ENCODE data around the gene DIS3L2.
A peak's percentile ranks its signal among the peaks of the same experiment; 100 is the strongest.

Gene DIS3L2

GRCh38 chr2:232008907-232009638 is 47.6 kb downstream of the DIS3L2 start:
- H3K4me3 ChIP-seq (replicated peaks; ENCODE audit: low read depth, low read length): no peak overlapping the region
- no peak for TF ChIP-seq CTCF (IDR thresholded peaks at IDR 0.05; ENCODE audit: low read length, missing control alignments)
- no peak for DNase-seq (ENCODE audit: low read depth)

- no peak for TF ChIP-seq CTCF (IDR thresholded peaks at IDR 0.05; ENCODE audit: low read length, missing control alignments)
- no peak overlapping the region for H3K4me3 ChIP-seq (replicated peaks; ENCODE audit: low read depth, low read length)
- no peak for DNase-seq (ENCODE audit: low read depth)
These were observed 48.2 kb downstream of the DIS3L2 start for GRCh38 chr2:232009639-232010274.

- no peak overlapping the region for H3K4me3 ChIP-seq (replicated peaks; ENCODE audit: low read depth, low read length)
- TF ChIP-seq CTCF (IDR thresholded peaks at IDR 0.05; ENCODE audit: low read length, missing control alignments): no peak
- DNase-seq (ENCODE audit: low read depth): peak; percentile 84
These were observed 52.3 kb downstream of the DIS3L2 start for GRCh38 chr2:232013701-232014353.

- no peak for DNase-seq (ENCODE audit: low read depth)
- no peak overlapping the region for H3K4me3 ChIP-seq (replicated peaks; ENCODE audit: low read depth, low read length)
- no peak for TF ChIP-seq CTCF (IDR thresholded peaks at IDR 0.05; ENCODE audit: low read length, missing control alignments)
These were observed 53.2 kb downstream of the DIS3L2 start for GRCh38 chr2:232014681-232015080.

GRCh38 chr2:232018181-232018580 is 56.7 kb downstream of the DIS3L2 start:
- DNase-seq (ENCODE audit: low read depth): no peak
- H3K4me3 ChIP-seq (replicated peaks; ENCODE audit: low read depth, low read length): no peak overlapping the region
- no peak for TF ChIP-seq CTCF (IDR thresholded peaks at IDR 0.05; ENCODE audit: low read length, missing control alignments)

GRCh38 chr2:232022718-232023117 is 61.2 kb downstream of the DIS3L2 start:
- DNase-seq (ENCODE audit: low read depth): no peak
- TF ChIP-seq CTCF (IDR thresholded peaks at IDR 0.05; ENCODE audit: low read length, missing control alignments): no peak
- no peak overlapping the region for H3K4me3 ChIP-seq (replicated peaks; ENCODE audit: low read depth, low read length)
